ENCODE measurements around the gene HBA1.
"Not testable (repeated sequence)": the region's sequence is repeated elsewhere in the genome, so short reads cannot be mapped to it uniquely, and the experiment has no call there.

The HBA1 gene

DNA sequence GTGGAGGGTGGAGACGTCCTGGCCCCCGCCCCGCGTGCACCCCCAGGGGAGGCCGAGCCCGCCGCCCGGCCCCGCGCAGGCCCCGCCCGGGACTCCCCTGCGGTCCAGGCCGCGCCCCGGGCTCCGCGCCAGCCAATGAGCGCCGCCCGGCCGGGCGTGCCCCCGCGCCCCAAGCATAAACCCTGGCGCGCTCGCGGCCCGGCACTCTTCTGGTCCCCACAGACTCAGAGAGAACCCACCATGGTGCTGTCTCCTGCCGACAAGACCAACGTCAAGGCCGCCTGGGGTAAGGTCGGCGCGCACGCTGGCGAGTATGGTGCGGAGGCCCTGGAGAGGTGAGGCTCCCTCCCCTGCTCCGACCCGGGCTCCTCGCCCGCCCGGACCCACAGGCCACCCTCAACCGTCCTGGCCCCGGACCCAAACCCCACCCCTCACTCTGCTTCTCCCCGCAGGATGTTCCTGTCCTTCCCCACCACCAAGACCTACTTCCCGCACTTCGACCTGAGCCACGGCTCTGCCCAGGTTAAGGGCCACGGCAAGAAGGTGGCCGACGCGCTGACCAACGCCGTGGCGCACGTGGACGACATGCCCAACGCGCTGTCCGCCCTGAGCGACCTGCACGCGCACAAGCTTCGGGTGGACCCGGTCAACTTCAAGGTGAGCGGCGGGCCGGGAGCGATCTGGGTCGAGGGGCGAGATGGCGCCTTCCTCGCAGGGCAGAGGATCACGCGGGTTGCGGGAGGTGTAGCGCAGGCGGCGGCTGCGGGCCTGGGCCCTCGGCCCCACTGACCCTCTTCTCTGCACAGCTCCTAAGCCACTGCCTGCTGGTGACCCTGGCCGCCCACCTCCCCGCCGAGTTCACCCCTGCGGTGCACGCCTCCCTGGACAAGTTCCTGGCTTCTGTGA lies at the start of gene HBA1:
Gene HBA1, plus strand, starts transcription at position 204 of the 906 bp plus-strand sequence. Its CDS starts 37 bp downstream, at position 241.
- DNase-seq (ENCODE audit: low read depth in 1 of 2, low spot score in 1 of 2): not testable (repeated sequence)

GRCh38 chr16:129075-129474 lies 47.4 kb upstream of the HBA1 start:
- DNase-seq (ENCODE audit: low read depth in 1 of 2, low spot score in 1 of 2): no peak

DNA sequence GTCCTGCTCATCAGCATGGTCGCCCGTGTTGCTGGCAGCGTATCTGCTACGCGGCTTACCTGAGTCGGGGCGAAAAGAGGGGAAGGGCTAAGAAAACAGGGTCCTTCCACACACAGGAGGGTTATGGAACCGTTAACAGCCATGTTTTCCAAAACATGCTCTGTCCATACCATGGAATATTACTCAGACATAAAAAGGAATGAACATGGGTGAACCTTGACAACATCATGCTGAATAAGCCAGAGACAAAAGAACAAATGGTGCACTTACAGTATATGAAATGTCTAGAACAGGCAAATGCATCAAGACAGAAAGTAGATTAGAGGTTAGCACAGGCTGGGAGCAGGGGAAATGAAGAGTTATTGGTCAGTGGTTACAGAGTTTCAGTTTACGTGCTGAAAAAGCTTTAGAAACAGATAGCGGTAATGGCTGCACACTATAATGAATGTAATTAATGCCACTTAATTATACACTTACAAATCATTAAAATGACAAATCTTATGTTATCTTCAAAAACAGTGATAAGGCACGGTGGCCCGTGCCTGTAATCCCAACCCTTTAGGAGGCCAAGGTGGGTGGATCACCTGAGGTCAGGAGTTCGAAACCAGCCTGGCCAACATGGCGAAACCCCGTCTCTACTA lies 45.8 kb upstream of the HBA1 start:
- no peak for DNase-seq (ENCODE audit: low read depth in 1 of 2, low spot score in 1 of 2)

- DNase-seq (ENCODE audit: low read depth in 1 of 2, low spot score in 1 of 2): no peak
These were observed 44.4 kb upstream of the HBA1 start for GRCh38 chr16:132120-132519.

DNA sequence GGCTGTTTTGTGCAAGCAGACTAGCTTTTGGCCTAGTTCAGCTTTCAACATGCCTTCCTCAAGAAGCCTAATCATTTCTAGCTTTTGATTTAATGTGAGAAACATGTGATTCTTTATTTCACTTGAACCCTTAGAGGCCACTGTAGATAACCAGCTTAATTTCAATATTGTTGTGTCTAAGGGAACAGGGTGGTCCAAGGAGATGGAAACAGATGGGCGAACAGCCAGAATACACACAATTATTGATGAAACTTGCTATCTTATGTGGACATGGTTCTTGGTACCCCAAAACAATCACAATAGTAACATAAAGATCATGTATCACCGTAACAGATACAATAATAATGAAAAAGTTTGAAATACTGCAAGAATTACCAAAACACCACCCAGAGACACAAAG lies 42.8 kb upstream of the HBA1 start:
- DNase-seq (ENCODE audit: low read depth in 1 of 2, low spot score in 1 of 2): no peak

GRCh38 chr16:138049-138417 lies 38.4 kb upstream of the HBA1 start:
- peak in 1 of 2 donors; percentile 25 for DNase-seq (ENCODE audit: low read depth in 1 of 2, low spot score in 1 of 2)

DNA sequence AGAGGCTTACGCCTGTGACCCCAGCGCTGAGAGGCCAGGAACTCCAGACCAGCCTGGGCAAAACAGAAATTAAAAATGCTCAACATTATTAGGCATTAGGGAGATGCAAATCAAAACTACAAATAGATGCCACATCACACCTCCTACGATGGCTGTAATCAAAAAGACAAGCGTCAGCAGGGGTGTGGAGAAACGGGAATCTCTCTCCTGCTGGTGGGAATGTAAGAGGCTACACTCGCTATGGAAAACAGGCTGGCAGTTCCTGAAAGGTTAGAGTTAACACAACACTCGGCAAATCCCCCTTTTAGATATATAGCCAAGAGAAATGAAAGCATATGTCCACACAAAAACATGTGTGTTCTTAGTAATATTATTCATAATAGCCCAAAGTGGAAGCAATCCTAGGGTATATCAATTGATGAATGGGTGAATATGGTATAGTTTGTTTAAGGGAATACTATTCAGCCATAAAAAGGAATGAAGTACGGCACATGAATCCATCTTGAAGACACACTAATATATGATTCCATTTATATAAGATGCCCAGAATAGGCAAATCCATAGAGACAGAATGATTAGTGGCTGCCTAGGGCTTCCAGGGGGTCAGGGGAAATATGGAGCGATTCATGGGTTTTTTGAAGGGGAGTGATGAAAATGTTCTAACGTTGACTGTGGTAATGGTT lies 36.2 kb upstream of the HBA1 start:
- DNase-seq (ENCODE audit: low read depth in 1 of 2, low spot score in 1 of 2): no peak

DNA sequence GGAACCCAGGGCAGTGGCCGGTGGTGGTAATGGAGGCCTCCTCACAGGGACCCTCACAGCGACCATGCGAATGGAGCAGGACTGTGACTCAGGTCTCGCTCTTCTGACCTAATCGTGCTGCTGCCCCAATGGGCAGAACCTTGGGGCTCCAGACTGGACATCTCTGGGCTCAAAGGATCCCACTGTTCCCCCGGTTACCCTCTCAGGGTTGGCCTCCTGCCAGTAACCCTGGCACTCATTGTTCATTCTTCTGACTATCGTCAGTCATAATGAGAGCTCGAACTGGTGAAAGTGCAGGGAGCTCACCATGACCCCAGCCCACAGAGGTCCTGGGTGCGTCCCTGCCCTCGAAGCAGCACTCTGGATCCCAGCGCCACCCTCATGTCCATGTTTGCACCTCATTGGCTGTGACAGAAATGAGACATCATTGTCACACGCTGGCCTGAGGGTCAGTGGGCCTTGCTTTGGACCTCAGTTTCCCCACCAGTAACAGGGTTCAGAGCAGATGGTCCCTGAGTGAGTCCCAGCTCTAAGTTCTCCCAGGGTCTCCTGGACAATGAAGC lies 34.0 kb upstream of the HBA1 start:
- no peak for DNase-seq (ENCODE audit: low read depth in 1 of 2, low spot score in 1 of 2)

GRCh38 chr16:143047-143446 lies 33.4 kb upstream of the HBA1 start:
- no peak for DNase-seq (ENCODE audit: low read depth in 1 of 2, low spot score in 1 of 2)

- DNase-seq (ENCODE audit: low read depth in 1 of 2, low spot score in 1 of 2): no peak
These were observed 33.0 kb upstream of the HBA1 start for GRCh38 chr16:143456-143855.

DNA sequence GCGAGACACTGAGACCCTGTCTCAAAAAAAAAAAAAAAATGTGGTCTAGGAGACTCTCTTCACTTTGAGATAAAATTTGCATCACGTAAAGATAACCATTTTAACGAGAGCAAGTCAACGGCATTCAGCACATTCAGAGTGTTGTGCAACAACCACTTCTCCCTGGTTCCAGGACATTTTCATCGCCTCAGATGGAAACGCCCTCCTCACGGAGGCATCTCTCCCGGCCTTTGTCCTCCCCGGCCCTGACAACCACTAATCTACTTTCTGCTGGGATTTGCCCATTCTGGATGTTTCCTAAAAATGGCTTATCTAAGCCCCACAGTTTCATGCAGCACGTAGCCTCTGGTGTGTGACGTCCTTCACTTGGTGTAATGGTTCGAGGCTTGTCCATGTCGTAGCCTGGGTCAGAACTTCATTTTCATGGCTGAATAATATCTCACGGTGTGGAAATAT lies 31.7 kb upstream of the HBA1 start:
- no peak for DNase-seq (ENCODE audit: low read depth in 1 of 2, low spot score in 1 of 2)

DNA sequence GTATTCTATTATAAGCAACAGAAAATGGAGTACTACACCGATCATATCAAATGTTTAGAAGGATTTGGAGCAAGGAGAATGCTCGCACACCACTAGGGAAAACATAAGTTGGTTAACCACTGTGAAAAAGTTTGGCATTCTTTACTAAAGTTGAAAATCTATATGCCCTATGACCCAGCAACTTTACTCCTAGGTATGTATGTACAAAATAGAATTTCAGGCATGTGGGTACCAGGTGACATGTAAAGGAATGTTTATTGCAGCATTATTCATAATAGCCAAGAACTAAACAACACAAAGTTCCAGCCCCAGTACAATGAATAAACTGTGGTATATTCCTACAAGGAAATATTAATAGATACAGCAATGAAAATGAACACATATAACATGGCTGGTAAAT lies 29.8 kb upstream of the HBA1 start:
- DNase-seq (ENCODE audit: low read depth in 1 of 2, low spot score in 1 of 2): no peak

DNA sequence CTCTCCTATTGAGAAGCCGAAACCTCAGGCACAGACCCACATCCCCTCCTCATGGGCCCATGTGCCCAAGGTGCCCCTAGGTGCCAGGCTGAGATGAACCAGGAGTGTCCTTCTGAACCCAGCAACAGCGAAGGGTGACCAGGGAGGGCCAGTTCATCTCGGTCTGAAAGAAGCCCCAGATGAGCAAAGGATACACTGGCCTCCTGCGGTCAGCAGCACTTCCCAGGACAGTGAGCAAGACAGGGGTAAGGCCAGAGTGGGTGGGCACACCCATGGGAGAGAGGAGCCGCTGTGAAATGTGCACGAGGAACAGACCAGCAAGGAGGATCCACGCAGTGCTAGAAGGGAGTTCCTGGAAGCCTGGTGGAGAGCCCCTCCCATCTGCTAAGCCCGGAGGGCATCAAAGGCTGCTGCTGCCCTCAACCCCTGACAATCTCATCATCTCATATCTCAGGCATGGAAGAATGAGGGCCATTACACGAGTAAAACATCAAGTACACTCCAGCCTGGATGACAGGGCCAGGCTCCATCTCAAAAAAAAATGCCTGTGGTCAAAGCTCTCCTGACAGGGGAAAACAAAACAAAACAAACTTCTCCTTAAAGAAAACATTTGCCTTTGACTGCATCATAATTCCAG lies 27.3 kb upstream of the HBA1 start:
- no peak for DNase-seq (ENCODE audit: low read depth in 1 of 2, low spot score in 1 of 2)

- DNase-seq (ENCODE audit: low read depth in 1 of 2, low spot score in 1 of 2): no peak
These were observed 24.0 kb upstream of the HBA1 start, which contains the start of gene HBZ for GRCh38 chr16:152141-153128. Gene HBZ, plus strand, starts transcription at chr16:152644. Its CDS starts 266 bp downstream, at chr16:152910.

DNA sequence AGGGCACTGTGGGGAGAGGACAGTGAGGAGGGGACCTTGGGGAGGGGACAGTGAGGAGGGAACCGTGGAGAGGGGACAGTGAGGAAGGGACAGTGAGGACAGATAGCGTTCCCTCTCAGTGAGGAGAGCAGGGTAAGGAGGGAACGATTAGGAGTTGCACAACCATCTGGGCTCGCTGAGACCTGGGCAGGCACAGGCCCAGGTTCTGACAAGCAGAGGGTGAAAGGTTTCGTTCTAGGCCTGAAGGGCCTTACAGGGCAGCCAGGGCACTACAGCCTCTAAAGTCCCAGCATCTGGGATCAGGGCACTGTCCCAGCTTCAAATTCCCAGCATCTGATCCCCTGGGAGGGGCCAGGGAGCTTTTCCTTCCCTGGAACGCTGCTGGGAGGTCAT lies 23.4 kb upstream of the HBA1 start:
- DNase-seq (ENCODE audit: low read depth in 1 of 2, low spot score in 1 of 2): not testable (repeated sequence)

- DNase-seq (ENCODE audit: low read depth in 1 of 2, low spot score in 1 of 2): not testable (repeated sequence)
These were observed 22.8 kb upstream of the HBA1 start for GRCh38 chr16:153550-154216.

- no peak for DNase-seq (ENCODE audit: low read depth in 1 of 2, low spot score in 1 of 2)
These were observed 22.1 kb upstream of the HBA1 start for GRCh38 chr16:154217-155030.

DNA sequence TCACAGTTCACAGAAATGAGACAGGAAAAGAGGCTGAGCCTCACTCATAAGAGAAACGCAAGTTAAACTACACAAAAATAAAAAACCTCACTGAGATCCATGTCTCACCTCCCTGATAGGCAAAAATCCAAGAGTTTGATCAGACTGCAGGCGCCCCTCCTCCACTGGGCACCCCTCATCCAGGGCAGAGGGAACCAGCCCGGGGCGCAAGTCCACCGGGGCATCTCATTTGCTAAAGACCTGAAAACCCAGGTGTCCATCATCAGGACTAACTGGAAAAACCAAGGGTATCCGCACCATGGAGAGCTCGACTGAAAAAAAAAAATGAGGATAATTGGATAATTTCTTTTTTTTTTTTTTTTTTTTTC lies 21.5 kb upstream of the HBA1 start:
- no peak for DNase-seq (ENCODE audit: low read depth in 1 of 2, low spot score in 1 of 2)

Measured in stimulated activated CD4-positive, alpha-beta T cell treated with anti-CD3 and anti-CD28 coated beads, Interleukin-15, amount 100 ng/mL, for 1 hour (primary cell).